GM10248 (cell line): ENCODE measurements around the gene SLIT3.

Experiments used
- CTCF ChIA-PET: fragments of 300-600 bp; sonication (Branson Sonifier 250); formaldehyde crosslinking; extraction: SDS; loops from one replicate; lab custom pipeline; 2021; ENCODE audit warnings: antibody characterized with exemption; lab: Yijun Ruan, JAX
- POLR2A ChIA-PET: fragments of 350-650 bp; sonication (Branson Sonifier 250); formaldehyde crosslinking; extraction: SDS; loops from one replicate; lab custom pipeline; 2020; ENCODE audit warnings: antibody characterized with exemption; lab: Yijun Ruan, JAX
- DNase-seq: peaks from one replicate; pipeline ENCODE4 v3.0.0; 2012; ENCODE audit errors: extremely low spot score
- CTCF ChIP-seq: IDR thresholded peaks from 2 replicates; pipeline ENCODE4 v1.5.1; 2012; ENCODE audit warnings: mild to moderate bottlenecking, low read depth; ENCODE audit errors: extremely low read depth, missing control alignments, control extremely low read depth

The SLIT3 gene

GRCh38 chr5:169185626-169186025 is 115.3 kb downstream of the SLIT3 start:
- POLR2A ChIA-PET = no interaction called here
- CTCF ChIA-PET = interaction anchor here (1.1 to 1.3 kb wide), 2 partner anchors 10 to 30 kb away, joined by 3 read pairs; no protein-coding TSS in a partner anchor
- DNase-seq = no peak
- no peak for TF ChIP-seq CTCF

- TF ChIP-seq CTCF = no peak
- no peak for DNase-seq
- POLR2A ChIA-PET = no interaction called here
- CTCF ChIA-PET = no interaction called here
Measured at GRCh38 chr5:169183576-169183975, 117.4 kb downstream of the SLIT3 start.

- ChIA-PET CTCF (no interaction called here), POLR2A (no interaction called here)
- no peak for DNase-seq
- no peak for TF ChIP-seq CTCF
Measured at GRCh38 chr5:169182797-169183196, 118.1 kb downstream of the SLIT3 start.

GRCh38 chr5:169181814-169182213 is 119.1 kb downstream of the SLIT3 start:
- CTCF ChIA-PET = interaction anchor here (2.3 kb wide), 1 partner anchor 9 kb away, joined by 6 read pairs; no protein-coding TSS in a partner anchor
- POLR2A ChIA-PET = no interaction called here
- DNase-seq = no peak
- TF ChIP-seq CTCF = no peak

GRCh38 chr5:169178754-169179153 is 122.2 kb downstream of the SLIT3 start:
- no peak for TF ChIP-seq CTCF
- POLR2A ChIA-PET = no interaction called here
- DNase-seq = no peak
- CTCF ChIA-PET = no interaction called here

GRCh38 chr5:169178274-169178673 is 122.7 kb downstream of the SLIT3 start:
- DNase-seq = no peak
- POLR2A ChIA-PET = no interaction called here
- no peak for TF ChIP-seq CTCF
- CTCF ChIA-PET = no interaction called here
